Retinal pigment epithelial cell (primary cell): Measurements from ENCODE around the gene UMAD1.

ENCODE experiments used
- DNase-seq: peaks from one replicate; pipeline ENCODE4 v3.0.0-alpha.2; 2010; ENCODE audit warnings: low read depth
- H3K4me3 ChIP-seq: 2 replicates; pipeline ENCODE4 v1.5.1; 2011; ENCODE audit warnings: mild to moderate bottlenecking, low read length, control low read depth, moderate library complexity
- TF ChIP-seq, protein P1 (sequence below): conservative IDR thresholded peaks from 2 replicates; pipeline ENCODE4 v1.5.1; 2011; ENCODE audit warnings: low read depth, low read length, control low read depth, inconsistent platforms

The UMAD1 gene

DNA sequence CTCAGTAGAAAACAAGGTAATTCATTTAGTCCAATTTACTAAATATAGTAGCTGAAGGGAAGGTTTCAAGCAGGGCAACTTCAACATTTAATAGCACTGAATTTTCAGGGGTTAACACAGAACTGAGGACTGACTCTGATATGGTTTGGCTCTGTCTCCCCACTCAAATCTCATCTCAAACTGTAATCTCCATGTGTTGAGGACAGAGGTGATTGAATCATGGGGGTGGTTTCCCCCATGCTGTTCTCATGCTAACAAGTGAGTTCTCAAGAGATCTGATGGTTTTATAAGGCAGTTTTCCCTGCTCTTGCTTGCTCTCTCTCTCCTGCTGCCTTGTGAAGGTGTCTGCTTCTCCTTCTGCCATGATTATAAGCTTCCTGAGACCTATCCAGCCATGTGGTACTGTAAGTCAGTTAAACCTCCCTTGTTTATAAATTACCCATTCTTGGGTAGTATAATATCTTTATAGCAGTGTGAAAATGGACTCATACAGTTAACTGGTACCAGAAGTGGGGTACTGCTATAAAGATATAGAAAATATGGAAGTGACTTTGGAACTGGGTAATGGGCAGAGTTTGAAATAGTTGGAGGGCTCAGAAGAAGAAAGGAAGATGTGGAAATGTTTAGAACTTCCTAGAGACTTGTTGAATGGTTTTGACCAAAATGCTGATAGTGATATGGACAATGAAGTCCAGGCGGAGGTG is 9.8 kb upstream of the UMAD1 start:
- TF ChIP-seq, protein P1, sequence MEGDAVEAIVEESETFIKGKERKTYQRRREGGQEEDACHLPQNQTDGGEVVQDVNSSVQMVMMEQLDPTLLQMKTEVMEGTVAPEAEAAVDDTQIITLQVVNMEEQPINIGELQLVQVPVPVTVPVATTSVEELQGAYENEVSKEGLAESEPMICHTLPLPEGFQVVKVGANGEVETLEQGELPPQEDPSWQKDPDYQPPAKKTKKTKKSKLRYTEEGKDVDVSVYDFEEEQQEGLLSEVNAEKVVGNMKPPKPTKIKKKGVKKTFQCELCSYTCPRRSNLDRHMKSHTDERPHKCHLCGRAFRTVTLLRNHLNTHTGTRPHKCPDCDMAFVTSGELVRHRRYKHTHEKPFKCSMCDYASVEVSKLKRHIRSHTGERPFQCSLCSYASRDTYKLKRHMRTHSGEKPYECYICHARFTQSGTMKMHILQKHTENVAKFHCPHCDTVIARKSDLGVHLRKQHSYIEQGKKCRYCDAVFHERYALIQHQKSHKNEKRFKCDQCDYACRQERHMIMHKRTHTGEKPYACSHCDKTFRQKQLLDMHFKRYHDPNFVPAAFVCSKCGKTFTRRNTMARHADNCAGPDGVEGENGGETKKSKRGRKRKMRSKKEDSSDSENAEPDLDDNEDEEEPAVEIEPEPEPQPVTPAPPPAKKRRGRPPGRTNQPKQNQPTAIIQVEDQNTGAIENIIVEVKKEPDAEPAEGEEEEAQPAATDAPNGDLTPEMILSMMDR: no peak
- DNase-seq: no peak
- no peak overlapping the region for H3K4me3 ChIP-seq

DNA sequence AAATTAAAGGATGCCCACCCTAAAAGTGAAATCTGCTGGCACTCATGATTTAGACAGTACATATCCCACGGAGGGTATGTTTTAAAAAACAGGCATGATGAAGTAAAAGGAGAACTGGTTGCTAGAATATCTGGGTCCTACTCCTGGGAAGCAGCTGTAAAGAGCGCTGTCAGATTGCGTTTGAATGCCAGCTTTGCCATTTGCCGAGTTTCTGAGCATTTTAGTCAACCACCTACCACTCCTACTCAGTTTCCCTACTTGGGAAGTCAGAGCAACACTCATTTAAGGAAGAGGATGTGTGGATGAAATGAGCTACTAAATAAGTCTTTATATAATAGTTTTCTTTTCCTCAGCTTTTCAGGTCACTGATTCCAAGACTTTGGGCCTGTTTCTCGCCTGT is 1.1 kb upstream of the UMAD1 start:
- no peak for DNase-seq
- TF ChIP-seq, protein P1: no peak
- peak overlapping the region; percentile 93 for H3K4me3 ChIP-seq

DNA sequence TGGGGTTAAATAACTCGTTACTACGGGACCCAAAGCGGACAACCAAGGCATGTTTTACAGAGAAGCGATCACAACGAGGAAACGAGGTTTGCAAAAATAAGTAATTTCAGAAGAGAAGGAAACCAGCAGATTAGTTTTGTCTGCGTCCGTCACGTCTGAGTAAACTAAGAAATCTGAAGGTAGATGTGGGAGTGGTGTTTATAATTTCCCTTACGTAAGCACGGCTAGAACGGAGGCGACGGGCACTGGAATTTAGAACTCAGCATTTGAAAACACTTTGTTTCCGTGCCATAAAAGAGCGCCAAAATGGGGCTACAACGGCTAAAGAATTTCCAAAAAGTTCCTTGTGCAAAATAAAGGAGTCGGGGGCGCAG is 718 bp upstream of the UMAD1 start:
- peak; percentile 7 for DNase-seq
- TF ChIP-seq, protein P1: no peak
- peak overlapping the region; percentile 93 for H3K4me3 ChIP-seq

DNA sequence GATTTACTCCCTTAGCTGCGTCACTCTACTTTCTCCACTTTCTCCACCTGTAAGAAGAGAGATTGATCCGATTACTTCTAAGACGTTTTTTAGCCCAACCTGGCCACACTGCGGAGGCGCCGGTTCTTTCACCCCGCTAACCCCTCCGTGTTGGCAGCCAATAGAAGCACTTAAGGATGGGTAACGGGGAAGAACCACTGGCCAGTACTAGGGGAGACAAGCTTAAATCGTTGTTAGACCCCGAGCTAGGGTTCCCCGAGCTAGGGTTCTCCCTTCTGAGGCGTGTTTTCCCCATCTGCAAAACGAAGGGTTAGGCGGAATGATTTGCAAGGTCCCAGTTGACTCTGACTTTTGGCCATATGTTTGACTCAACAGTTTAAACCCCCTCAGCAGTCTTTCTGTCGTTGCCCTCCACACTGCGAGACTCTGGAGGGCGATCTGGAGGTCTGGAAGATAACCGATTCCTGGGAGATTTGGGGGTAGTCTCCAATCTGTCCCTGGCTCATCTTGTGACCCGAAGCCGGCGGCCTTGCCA is 644 bp downstream of the UMAD1 start:
- peak overlapping the region; percentile 93 for H3K4me3 ChIP-seq
- peak; percentile 17 for DNase-seq
- TF ChIP-seq, protein P1: no peak

DNA sequence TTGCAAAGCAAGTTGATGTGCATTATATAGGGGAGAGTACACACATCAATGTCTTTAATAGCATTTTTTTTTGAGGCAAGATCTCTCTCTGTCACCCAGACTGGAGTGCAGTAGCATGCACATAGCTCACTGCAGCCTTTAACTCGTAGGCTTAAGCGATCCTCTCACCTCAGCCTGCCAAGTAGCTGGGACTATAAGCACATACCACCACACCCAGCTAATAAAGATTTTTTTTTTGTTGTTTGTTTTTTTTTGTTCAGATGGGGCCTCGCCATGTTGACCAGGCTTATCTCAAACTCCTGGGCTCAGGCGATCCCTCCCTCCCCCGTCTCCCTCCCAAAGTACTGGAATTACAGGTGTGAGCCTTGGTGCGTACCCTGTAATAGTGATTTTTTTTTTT is 1.5 kb downstream of the UMAD1 start:
- no peak overlapping the region for H3K4me3 ChIP-seq
- TF ChIP-seq, protein P1: no peak
- DNase-seq: no peak

DNA sequence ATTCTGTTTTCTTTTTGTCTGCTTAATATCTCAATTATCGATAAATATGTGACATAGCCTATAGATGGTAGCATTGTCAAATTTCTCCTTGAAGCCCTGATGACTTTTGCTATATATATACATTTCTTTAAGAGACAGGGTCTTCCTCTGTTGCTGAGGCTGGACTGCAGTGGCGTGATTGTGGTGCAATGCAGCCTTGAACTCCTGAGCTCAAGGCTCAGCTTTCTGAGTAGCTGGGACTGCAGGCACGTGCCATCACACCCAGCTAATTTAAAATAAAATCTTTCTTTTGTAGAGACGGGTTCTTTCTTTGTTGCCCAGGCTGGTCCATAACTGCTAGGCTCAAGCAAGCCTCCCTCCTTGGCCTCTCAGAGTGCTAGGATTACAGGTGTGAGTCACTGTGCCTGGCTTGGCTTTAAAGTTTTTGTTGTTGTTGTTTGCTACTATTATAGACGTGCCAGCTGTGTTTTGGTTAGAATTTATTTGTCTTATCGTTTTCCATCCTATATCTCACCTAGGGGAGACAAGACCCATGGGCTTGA is 7.0 kb downstream of the UMAD1 start:
- TF ChIP-seq, protein P1: no peak
- no peak for DNase-seq
- H3K4me3 ChIP-seq: no peak overlapping the region

DNA sequence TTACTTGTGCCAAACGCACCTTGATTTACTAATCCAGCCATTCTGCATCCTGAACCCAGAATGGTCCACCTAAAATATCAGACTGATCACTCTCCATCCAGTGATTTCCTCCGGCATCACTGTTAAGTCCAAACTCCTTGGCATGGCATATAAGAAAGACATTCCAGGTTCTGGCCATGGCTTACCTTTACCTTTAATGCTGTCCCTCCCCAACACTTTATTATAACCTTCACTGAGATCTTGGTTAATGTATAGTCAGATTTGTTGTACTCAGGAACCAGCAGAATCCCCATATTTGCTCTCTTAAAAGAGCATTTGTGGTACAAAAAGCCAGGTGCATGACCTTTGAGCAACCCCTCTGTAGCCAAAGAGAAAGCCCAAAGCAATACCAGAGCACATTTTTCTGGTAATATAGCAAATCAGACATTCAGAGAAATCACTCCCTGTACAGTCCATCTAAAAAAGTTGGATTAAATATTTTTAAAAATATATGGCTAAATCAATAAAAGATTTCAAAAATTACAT is 10.2 kb downstream of the UMAD1 start:
- no peak overlapping the region for H3K4me3 ChIP-seq
- no peak for DNase-seq
- TF ChIP-seq, protein P1: no peak
